HG02798 (cell line): ENCODE data around the gene SHC2.
"Not testable (repeated sequence)": the region's sequence is repeated elsewhere in the genome, so short reads cannot be mapped to it uniquely, and the experiment has no call there.

Experiments
- ATAC-seq: cut with Tn5 transposase; IDR thresholded peaks from one replicate; pipeline ENCODE4 v1.9.1; 2021; ENCODE audit warnings: mild to moderate bottlenecking; ENCODE audit not compliant: unreplicated experiment, poor library complexity

Gene SHC2

GRCh38 chr19:428149-428548, 32.7 kb downstream of the SHC2 start:
- no peak for ATAC-seq

GRCh38 chr19:427675-428074, 33.2 kb downstream of the SHC2 start:
- ATAC-seq = not testable (repeated sequence)

DNA sequence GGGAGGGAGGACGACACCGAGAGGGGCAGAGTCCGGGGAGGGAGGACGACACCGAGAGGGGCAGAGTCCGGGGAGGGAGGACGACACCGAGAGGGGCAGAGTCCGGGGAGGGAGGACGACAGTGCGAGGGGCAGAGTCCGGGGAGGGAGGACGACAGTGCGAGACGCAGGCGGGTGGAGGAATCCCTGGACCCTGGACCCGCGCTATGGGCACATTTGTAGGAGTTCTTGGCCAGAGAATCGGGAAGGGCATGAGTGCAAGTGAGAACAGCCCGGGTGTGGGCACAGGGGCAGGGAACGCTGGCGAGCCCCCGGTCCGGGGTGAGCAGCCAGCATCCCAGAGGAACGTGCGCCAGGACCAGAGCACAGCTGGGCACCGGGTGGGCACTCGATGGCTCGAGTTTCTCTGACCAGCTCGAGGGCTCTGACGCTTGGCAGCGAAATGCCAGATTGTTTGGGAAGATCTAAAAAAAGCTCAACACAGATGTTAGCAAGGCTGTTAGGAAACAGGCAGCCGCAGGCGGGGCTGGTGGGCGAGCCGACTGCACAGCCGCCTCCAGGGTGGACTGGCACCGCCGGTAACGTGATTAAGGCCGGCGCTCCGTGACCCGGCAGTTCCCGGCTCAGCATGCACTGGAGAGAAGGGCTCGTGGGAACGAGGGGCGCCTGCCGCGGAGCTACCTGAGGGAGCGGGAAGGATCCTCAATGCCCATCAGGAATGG, 33.9 kb downstream of the SHC2 start:
- ATAC-seq = no peak

- ATAC-seq = no peak
These were observed 35.8 kb downstream of the SHC2 start for GRCh38 chr19:425056-425455.

GRCh38 chr19:424546-424945, 36.3 kb downstream of the SHC2 start:
- ATAC-seq = no peak

GRCh38 chr19:423691-424466, 37.0 kb downstream of the SHC2 start:
- ATAC-seq = no peak

- not testable (repeated sequence) for ATAC-seq
These were observed 38.0 kb downstream of the SHC2 start for GRCh38 chr19:422917-423226.

DNA sequence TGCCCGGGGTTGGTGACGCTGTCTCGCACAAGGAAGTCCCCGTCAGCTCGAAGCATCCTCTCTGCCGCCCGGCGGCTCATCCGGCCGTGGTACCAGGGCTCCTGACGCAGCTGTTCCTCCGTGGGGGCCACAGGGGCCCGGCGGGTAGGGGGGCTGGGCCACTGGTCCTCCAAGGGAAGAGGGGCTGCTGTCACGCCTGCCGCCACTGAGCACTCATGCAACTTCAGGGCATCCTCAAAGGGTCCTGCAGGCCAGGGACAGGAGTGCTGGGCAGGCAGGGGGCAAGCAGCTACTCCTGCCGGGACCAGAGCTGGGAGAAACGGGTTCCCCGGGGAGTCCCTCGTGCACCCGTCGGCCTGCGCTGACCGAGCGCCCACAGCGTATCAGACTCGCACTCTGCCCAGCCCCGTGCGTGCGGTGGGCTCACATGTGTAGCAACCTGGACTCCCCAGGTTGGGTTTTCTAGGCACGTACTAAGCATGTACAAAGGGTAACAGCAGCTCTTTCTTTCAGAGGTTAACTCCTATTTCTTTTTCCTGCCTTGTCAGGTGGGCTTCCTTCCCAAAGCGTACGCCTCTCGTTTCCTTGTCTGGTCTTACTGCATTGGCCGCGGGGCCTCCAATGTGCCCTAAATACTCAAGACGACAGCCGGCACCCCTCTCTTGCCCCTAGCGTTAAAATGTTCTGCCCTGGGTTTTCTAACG, 38.5 kb downstream of the SHC2 start:
- no peak for ATAC-seq

DNA sequence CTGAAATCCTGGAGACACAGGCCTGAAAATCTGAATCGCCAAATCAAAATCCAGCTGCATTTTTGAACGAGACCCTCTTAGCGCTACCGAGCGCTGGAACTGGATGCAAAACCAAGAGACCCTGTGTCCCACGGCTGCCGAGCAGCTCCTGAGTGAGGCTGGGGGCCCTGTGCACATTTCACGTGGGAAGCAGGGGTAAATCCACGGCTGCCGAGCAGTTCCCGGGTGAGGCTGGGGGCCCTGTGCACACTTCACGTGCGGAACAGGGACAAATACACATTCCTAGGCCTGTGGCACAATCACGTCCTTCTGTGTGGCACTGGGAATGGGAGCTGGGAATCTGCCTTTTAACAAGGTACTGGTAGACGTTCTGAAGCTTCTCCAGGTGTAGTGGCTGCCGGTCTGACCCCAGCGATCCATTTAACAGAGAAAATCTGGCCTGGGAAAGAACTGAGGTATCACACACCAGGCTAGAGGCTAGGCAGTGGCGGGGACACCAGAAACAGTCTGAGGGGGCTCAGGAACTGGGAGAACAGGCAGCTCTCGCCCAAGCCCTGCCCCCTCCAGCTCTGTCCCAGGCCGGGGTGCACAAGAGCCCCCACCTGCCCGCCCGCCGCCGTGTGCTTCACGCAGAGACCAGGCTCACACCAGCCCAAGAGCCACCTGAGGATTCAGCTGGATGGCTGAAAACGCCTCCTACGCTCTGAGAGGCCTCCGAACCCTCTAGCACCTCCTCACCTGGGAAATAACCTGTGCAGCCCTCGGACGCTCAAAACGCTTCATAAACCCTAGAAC, 40.9 kb downstream of the SHC2 start:
- no peak for ATAC-seq

DNA sequence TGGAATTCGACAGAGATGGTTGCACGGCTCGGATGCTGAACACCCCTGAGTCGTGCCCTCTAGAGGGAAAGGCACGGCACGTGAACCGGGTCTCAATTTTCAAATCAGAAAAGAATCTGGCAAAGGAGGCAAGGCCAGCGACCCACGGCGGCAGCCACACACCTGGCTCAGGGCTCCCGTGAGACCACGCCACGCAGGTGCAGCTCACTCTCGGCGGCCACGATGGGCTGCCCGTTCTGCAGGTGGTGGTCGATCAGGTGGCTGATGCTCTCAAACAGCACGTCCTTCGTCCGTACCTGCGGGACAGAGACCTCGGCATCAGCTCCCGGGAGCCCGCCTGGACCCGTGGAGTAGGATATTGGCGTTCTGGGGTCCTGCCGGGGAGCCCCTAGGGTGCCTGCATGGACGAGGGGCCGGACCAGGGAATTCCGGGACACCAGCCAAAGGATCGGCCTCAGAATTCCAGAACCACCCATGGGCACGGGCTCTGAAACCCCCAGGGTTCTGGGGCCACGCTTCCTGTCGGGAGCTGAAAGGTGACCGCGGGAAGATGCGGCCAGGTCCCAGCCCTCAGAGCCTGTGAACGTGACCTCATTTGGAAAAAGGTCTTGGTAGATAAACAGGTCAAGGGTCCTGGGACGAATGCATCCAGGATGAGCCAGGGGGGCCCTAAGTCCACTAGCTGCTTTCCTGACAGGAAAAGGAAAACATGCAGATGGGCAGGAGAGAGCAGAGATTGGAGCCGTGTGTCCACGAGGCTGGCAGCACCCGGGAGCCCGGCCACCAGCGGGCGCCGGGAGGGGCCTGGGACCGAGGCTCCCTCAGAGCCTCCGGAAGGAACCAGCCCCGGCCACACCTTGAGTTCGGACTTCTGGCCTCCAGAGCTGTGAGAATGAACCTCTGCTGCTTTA, 41.8 kb downstream of the SHC2 start:
- ATAC-seq = no peak

GRCh38 chr19:416416-416815, 44.4 kb downstream of the SHC2 start:
- ATAC-seq = no peak

DNA sequence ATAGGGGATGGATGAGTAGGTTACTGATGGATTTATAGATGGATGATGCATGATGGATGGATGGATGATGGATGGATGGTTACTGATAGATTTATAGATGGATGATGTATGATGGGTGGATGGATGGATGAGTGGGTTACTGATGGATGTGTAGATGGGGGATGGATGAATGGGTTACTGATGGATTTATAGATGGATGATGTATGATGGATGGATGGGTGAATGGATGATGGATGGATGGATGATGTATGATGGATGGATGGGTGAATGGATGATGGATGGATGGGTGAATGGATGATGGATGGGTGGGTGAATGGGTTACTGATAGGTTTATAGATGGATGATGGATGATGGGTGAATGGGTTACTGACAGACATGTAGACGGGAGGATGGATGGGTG, 45.5 kb downstream of the SHC2 start:
- ATAC-seq = no peak

DNA sequence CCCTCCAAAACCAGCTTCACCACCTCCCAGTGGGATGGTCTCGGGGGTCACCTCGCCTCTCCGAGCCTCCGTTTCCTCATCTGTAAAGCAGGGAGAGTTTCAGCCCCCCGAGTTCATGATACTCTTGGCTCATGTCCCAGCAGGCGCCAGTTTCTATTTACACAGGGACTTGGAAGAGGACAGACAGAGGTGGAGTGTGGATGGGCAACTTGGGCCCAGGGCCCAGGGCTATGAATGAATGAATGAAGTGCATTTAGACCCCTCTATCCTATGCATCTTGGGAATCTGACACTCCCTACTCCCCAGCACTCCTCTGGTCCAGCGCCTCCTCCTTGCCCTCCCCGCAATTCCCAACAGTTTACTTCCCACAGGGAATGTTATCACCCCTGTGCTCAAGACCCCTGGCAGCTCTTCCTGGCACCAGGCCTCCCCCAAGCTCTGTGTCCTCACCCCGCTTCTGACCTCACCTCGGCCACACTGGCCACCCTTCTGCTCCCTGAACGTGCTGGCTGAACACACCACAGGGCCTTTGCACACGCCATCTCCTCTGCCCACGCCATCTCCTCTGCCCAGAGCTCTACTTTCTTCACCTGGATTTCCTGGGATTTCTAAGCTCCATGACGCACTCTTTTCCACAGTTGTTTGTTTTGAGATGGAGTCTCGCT, 46.9 kb downstream of the SHC2 start:
- ATAC-seq = no peak

GRCh38 chr19:412356-413355, 48.2 kb downstream of the SHC2 start:
- no peak for ATAC-seq

DNA sequence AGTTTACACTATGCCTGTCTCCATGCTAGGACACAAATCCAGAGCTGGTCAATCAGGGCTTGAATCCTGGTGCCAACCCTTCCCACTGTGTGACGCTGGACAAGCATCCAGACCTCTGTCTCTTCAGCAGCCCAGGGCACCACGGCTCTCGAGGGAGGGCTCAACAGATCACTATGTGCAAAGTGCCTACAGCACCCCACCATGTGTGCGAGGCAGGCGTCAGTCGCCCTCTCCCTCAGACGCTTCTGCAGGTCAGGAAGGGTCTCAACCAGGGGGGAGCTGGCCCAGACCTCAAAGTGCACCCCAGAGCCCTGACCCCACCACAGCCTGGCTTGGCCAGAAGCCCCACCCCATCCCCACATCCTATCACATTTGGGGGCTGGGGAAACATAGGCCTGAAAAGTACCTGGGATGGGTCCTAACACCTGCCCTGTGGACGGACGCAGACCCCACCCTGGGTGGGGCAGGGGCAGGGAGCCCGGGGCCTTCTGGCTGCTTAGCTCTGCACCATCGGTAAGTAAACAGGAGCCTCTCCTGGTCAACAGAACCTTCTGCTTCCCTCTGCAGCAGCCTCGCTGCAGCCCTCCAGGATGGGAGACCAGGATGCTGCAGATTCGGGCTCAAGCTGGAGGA, 49.0 kb downstream of the SHC2 start:
- no peak for ATAC-seq

DNA sequence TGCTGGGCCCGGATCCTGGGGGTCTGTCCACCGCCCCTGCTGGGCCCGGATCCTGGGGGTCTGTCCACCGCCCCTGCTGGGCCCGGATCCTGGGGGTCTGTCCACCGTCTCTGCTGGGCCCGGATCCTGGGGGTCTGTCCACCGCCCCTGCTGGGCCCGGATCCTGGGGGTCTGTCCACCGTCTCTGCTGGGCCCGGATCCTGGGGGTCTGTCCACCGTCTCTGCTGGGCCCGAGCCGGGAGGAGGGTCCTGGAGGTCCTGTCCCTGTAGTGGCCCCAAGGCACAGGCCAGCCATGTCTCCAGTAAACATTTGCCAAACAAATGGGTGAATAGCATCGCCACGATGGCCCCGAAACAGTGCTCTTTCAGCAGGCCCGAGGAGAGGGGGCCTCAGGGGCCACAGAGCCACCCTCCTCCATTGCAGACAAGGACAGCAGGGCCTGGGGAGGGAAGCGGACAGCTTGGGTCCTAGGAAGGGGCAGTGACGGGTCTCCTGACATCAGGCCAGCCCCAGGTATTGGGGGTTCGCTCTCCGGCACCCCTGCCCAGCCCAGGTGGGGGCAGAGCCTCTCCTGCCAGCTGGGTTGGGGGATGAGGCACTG, 49.6 kb downstream of the SHC2 start:
- ATAC-seq = not testable (repeated sequence)

- no peak for ATAC-seq
These were observed 50.5 kb downstream of the SHC2 start for GRCh38 chr19:410243-410781.
